Measurements from ENCODE around the gene ANKRD17. TPM values are rescaled to one million over a fixed set of nuclear protein-coding genes. Genes with fewer than 3 reads are reported as not detected.

Gene ANKRD17
- polyA plus RNA-seq, 1 donor from 2014 or later: 30.4 TPM

- no peak overlapping the region for H3K4me2 ChIP-seq (ENCODE audit: low read length)
- no peaks in the 10 kb centered on the region for H3K27me3 ChIP-seq (ENCODE audit: insufficient read depth, low read depth, low read length)
- H3K36me3 ChIP-seq (ENCODE audit: insufficient read depth, low read length): peaks cover 7% of the 10 kb centered on the region
- no peak for TF ChIP-seq SMC3 (conservative IDR thresholded peaks at IDR 0.05; ENCODE audit: poor library complexity)
- TF ChIP-seq EP300 (conservative IDR thresholded peaks at IDR 0.05; ENCODE audit: poor library complexity, severe bottlenecking): no peak
- H3F3A ChIP-seq (ENCODE audit: insufficient read depth, low read length, poor library complexity, severe bottlenecking): no peaks in the 10 kb centered on the region
- no peaks in the 10 kb centered on the region for H4K20me1 ChIP-seq (ENCODE audit: insufficient read depth)
- H2AFZ ChIP-seq (ENCODE audit: low read depth, low read length): no peak overlapping the region
- H3K9ac ChIP-seq (ENCODE audit: low read length): no peak overlapping the region
- no peaks in the 10 kb centered on the region for H3K9me2 ChIP-seq (ENCODE audit: insufficient read depth, low read length)
- no peak overlapping the region for H3K4me3 ChIP-seq (ENCODE audit: low read length)
- no peaks in the 10 kb centered on the region for H3K9me3 ChIP-seq (ENCODE audit: low read length)
- peaks cover 25% of the 10 kb centered on the region for H3K79me2 ChIP-seq (replicated peaks; ENCODE audit: insufficient read depth, low read length)
- no peak overlapping the region for H3K27ac ChIP-seq (ENCODE audit: low read length)
These were observed 194.1 kb downstream of the ANKRD17 start for GRCh38 chr4:73064536-73064935.

GRCh38 chr4:73055241-73055897, 203.2 kb downstream of the ANKRD17 start:
- Histone ChIP-seq H3K36me3 (ENCODE audit: insufficient read depth, low read length) (peaks cover 13% of the 10 kb centered on the region), H3K27me3 (ENCODE audit: insufficient read depth, low read depth, low read length) (no peaks in the 10 kb centered on the region), H3K4me3 (ENCODE audit: low read length) (no peak overlapping the region), H3K9me3 (ENCODE audit: low read length) (no peaks in the 10 kb centered on the region), H4K20me1 (ENCODE audit: insufficient read depth) (no peaks in the 10 kb centered on the region), H3K9ac (ENCODE audit: low read length) (no peak overlapping the region), H3K79me2 (replicated peaks; ENCODE audit: insufficient read depth, low read length) (no peaks in the 10 kb centered on the region), H2AFZ (ENCODE audit: low read depth, low read length) (no peak overlapping the region), H3F3A (ENCODE audit: insufficient read depth, low read length, poor library complexity, severe bottlenecking) (no peaks in the 10 kb centered on the region), H3K27ac (ENCODE audit: low read length) (no peak overlapping the region), H3K4me2 (ENCODE audit: low read length) (no peak overlapping the region), H3K9me2 (ENCODE audit: insufficient read depth, low read length) (no peaks in the 10 kb centered on the region)
- TF ChIP-seq MXI1 (conservative IDR thresholded peaks at IDR 0.05; ENCODE audit: poor library complexity, severe bottlenecking) (no peak), CTCF (IDR thresholded peaks at IDR 0.05; ENCODE audit: poor library complexity, severe bottlenecking) (no peak), EP300 (conservative IDR thresholded peaks at IDR 0.05; ENCODE audit: poor library complexity, severe bottlenecking) (no peak), TAF1 (IDR thresholded peaks at IDR 0.05; ENCODE audit: low read depth) (no peak), RAD21 (conservative IDR thresholded peaks at IDR 0.05) (no peak), SMC3 (conservative IDR thresholded peaks at IDR 0.05; ENCODE audit: poor library complexity) (no peak), REST (IDR thresholded peaks at IDR 0.05; ENCODE audit: borderline replicate concordance) (no peak), POLR2AphosphoS5 (IDR thresholded peaks at IDR 0.05) (no peak), EZH2 (IDR thresholded peaks at IDR 0.05; ENCODE audit: borderline replicate concordance, insufficient read depth, low read length, poor library complexity, severe bottlenecking) (no peak)
